GM23248 (cell line): ENCODE measurements around the gene CUL9.

ENCODE experiments used
- EZH2 ChIP-seq: fragments of 200-600 bp; sonication (generic); IDR thresholded peaks from 2 replicates; pipeline ENCODE4 v1.6.1; 2018; ENCODE audit warnings: antibody characterized with exemption, mild to moderate bottlenecking; ENCODE audit not compliant: insufficient read depth, poor library complexity, severe bottlenecking
- EZH2phosphoT487 ChIP-seq: fragments of 200-600 bp; sonication (generic); IDR thresholded peaks from 2 replicates; pipeline ENCODE4 v1.6.1; 2018; ENCODE audit warnings: antibody characterized with exemption, moderate library complexity, mild to moderate bottlenecking, low read depth; ENCODE audit not compliant: insufficient read depth

DNA sequence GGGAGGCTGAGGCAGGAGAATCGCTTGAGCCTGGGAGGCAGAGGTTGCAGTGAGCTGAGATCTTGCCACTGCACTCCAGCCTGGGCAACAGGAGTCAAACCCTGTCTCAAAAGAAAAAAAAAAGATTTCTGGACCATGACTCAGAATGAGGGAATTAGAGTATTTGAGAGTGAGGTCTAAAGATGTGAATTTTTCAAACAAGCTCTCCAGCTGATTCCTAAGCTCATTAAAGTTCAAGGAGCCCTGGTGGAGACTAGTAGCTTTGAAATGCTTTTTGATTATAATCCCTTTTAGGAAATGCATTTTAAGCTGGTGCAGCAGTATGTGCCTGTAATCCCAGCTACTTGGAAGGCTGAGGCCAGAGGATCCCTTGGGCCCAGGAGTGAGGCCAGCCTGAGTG, 32.7 kb upstream of the CUL9 start:
- no peak for TF ChIP-seq EZH2phosphoT487
- TF ChIP-seq EZH2, result no peak
